DOHH2 (cell line): Measurements from ENCODE around the gene NUP42.

Experiments
- H3F3A ChIP-seq: fragments of 200-600 bp; sonication (generic), shearing (Covaris generic); 2 replicates; pipeline ENCODE4 v1.6.0; 2016; ENCODE audit warnings: antibody characterized with exemption, mild to moderate bottlenecking; ENCODE audit not compliant: control insufficient read depth, insufficient read depth
- H3K27ac ChIP-seq: fragments of 200-600 bp; sonication (generic); 2 replicates; pipeline ENCODE4 v1.5.1; 2014; ENCODE audit warnings: low read depth, mild to moderate bottlenecking, low read length, moderate library complexity
- H3K27me3 ChIP-seq: fragments of 200-600 bp; sonication (generic); 2 replicates; pipeline ENCODE4 v1.6.1; 2014; ENCODE audit warnings: mild to moderate bottlenecking, low read length, mixed read lengths; ENCODE audit not compliant: control insufficient read depth
- H3K36me3 ChIP-seq: fragments of 200-600 bp; sonication (generic); 2 replicates; pipeline ENCODE4 v1.6.1; 2014; ENCODE audit warnings: mild to moderate bottlenecking, low read length, moderate library complexity, mixed read lengths; ENCODE audit not compliant: control insufficient read depth
- H3K4me1 ChIP-seq: fragments of 200-600 bp; sonication (generic); 2 replicates; pipeline ENCODE4 v1.6.1; 2014; ENCODE audit warnings: mild to moderate bottlenecking, low read length, mixed read lengths; ENCODE audit not compliant: control insufficient read depth
- H3K4me2 ChIP-seq: fragments of 200-600 bp; sonication (generic); 2 replicates; pipeline ENCODE4 v1.6.0; 2014; ENCODE audit warnings: mild to moderate bottlenecking, low read length, moderate library complexity
- H3K4me3 ChIP-seq: fragments of 200-600 bp; sonication (generic); 2 replicates; pipeline ENCODE4 v1.5.1; 2014; ENCODE audit warnings: mild to moderate bottlenecking, low read length, mixed read lengths
- H3K79me2 ChIP-seq: fragments of 200-600 bp; sonication (generic); 2 replicates; pipeline ENCODE4 v1.6.1; 2014; ENCODE audit warnings: mild to moderate bottlenecking, low read length, mixed read lengths; ENCODE audit not compliant: control insufficient read depth
- H3K9me2 ChIP-seq: fragments of 200-600 bp; sonication (generic); replicated peaks from 2 replicates; pipeline ENCODE4 v1.6.1; 2014; ENCODE audit warnings: mild to moderate bottlenecking, low read length, mixed read lengths; ENCODE audit not compliant: control insufficient read depth
- H3K9me3 ChIP-seq: fragments of 200-600 bp; sonication (generic); 2 replicates; pipeline ENCODE4 v1.6.1; 2014; ENCODE audit warnings: antibody characterized with exemption, low read length, mixed read lengths; ENCODE audit not compliant: control insufficient read depth, insufficient read depth
- H4K20me1 ChIP-seq: fragments of 200-600 bp; sonication (generic); 2 replicates; pipeline ENCODE4 v1.6.0; 2014; ENCODE audit warnings: low read depth, mild to moderate bottlenecking, antibody characterized with exemption, low read length, moderate library complexity; ENCODE audit not compliant: control insufficient read depth, insufficient read depth
- CTCF ChIP-seq: fragments of 200-600 bp; sonication (generic); IDR thresholded peaks from one replicate; pipeline ENCODE4 v1.5.1; 2014; ENCODE audit warnings: antibody characterized with exemption, mild to moderate bottlenecking, low read depth, low read length; ENCODE audit not compliant: poor library complexity, severe bottlenecking
- EZH2phosphoT487 ChIP-seq: fragments of 200-600 bp; sonication (generic); IDR thresholded peaks from 2 replicates; pipeline ENCODE4 v1.6.1; 2017; ENCODE audit warnings: borderline replicate concordance, mild to moderate bottlenecking, antibody characterized with exemption, low read length, moderate library complexity, mixed read lengths

Gene NUP42

GRCh38 chr7:23242935-23243334 is 61.1 kb downstream of the NUP42 start:
- H3K4me1 ChIP-seq: peaks cover under 1% of the 10 kb centered on the region
- no peaks in the 10 kb centered on the region for H3K9me3 ChIP-seq
- H3K9me2 ChIP-seq: no peaks in the 10 kb centered on the region
- H3K4me2 ChIP-seq: no peak overlapping the region
- no peak for TF ChIP-seq EZH2phosphoT487
- TF ChIP-seq CTCF: no peak
- H3F3A ChIP-seq: no peaks in the 10 kb centered on the region
- no peak overlapping the region for H3K27ac ChIP-seq
- H3K27me3 ChIP-seq: peaks cover 31% of the 10 kb centered on the region
- H3K4me3 ChIP-seq: no peak overlapping the region
- H4K20me1 ChIP-seq: no peaks in the 10 kb centered on the region
- no peaks in the 10 kb centered on the region for H3K36me3 ChIP-seq
- H3K79me2 ChIP-seq: no peaks in the 10 kb centered on the region

GRCh38 chr7:23246555-23246954 is 64.7 kb downstream of the NUP42 start, which contains the start of gene GPNMB:
TSS of gene GPNMB (plus strand) at chr7:23246775. CDS start at chr7:23246858, 83 bp downstream.
- peaks cover 5% of the 10 kb centered on the region for H3K4me1 ChIP-seq
- H3K27ac ChIP-seq: no peak within 1 kb of the TSS
- no peaks in the 10 kb centered on the region for H4K20me1 ChIP-seq
- no peaks in the 10 kb centered on the region for H3K36me3 ChIP-seq
- peaks cover 50% of the 10 kb centered on the region for H3K27me3 ChIP-seq
- H3K9me3 ChIP-seq: peaks cover 6% of the 10 kb centered on the region
- H3F3A ChIP-seq: no peaks in the 10 kb centered on the region
- TF ChIP-seq CTCF: no peak
- no peak within 1 kb of the TSS for H3K4me2 ChIP-seq
- H3K79me2 ChIP-seq: no peaks in the 10 kb centered on the region
- H3K9me2 ChIP-seq: no peaks in the 10 kb centered on the region
- H3K4me3 ChIP-seq: no peak within 1 kb of the TSS

GRCh38 chr7:23247046-23247602 is 65.3 kb downstream of the NUP42 start:
- no peak for TF ChIP-seq EZH2phosphoT487
- TF ChIP-seq CTCF: no peak
- H3K4me1 ChIP-seq: peaks cover 5% of the 10 kb centered on the region
- H3F3A ChIP-seq: no peaks in the 10 kb centered on the region
- peaks cover 12% of the 10 kb centered on the region for H3K9me3 ChIP-seq
- H3K4me3 ChIP-seq: no peak overlapping the region
- no peaks in the 10 kb centered on the region for H3K9me2 ChIP-seq
- H3K27me3 ChIP-seq: peaks cover 55% of the 10 kb centered on the region
- H3K36me3 ChIP-seq: no peaks in the 10 kb centered on the region
- H4K20me1 ChIP-seq: no peaks in the 10 kb centered on the region
- H3K79me2 ChIP-seq: no peaks in the 10 kb centered on the region
- H3K27ac ChIP-seq: no peak overlapping the region
- no peak overlapping the region for H3K4me2 ChIP-seq
